GM06990 (cell line): Measurements from ENCODE around the gene RBM33.

Experiments used
- DNase-seq: peaks from one replicate; pipeline ENCODE4 v3.0.0-alpha.2; 2011; ENCODE audit not compliant: insufficient read length; ENCODE audit errors: extremely low read depth
- H3K27me3 ChIP-seq: replicated peaks from 2 replicates; pipeline ENCODE4 v1.6.0; 2011; ENCODE audit warnings: low read length; ENCODE audit not compliant: control insufficient read depth, insufficient read depth
- H3K36me3 ChIP-seq: 2 replicates; pipeline ENCODE4 v1.5.1; 2011; ENCODE audit warnings: low read length; ENCODE audit not compliant: control insufficient read depth, insufficient read depth
- H3K4me3 ChIP-seq: replicated peaks from 2 replicates; pipeline ENCODE4 v1.5.1; 2011; ENCODE audit warnings: low read depth, mild to moderate bottlenecking, control low read depth, low read length
- CTCF ChIP-seq: IDR thresholded peaks from 2 replicates; pipeline ENCODE4 v1.5.1; 2011; ENCODE audit warnings: low read length, control low read depth, mild to moderate bottlenecking, inconsistent platforms; ENCODE audit not compliant: insufficient read depth, poor library complexity, severe bottlenecking

Gene RBM33

GRCh38 chr7:155734445-155734809 lies 90.0 kb downstream of the RBM33 start:
- no peak for TF ChIP-seq CTCF
- Histone ChIP-seq H3K4me3 (no peak overlapping the region), H3K36me3 (peaks cover 5% of the 10 kb centered on the region), H3K27me3 (no peaks in the 10 kb centered on the region)
- DNase-seq: no peak

GRCh38 chr7:155735442-155736115 lies 91.1 kb downstream of the RBM33 start:
- DNase-seq: no peak
- Histone ChIP-seq H3K27me3 (no peaks in the 10 kb centered on the region), H3K4me3 (no peak overlapping the region), H3K36me3 (peaks cover 4% of the 10 kb centered on the region)
- TF ChIP-seq CTCF: no peak

GRCh38 chr7:155737590-155737989 lies 93.1 kb downstream of the RBM33 start:
- peaks cover 5% of the 10 kb centered on the region for H3K36me3 ChIP-seq

GRCh38 chr7:155738104-155738503 lies 93.6 kb downstream of the RBM33 start:
- Histone ChIP-seq H3K4me3 (no peak overlapping the region), H3K27me3 (no peaks in the 10 kb centered on the region), H3K36me3 (peaks cover 7% of the 10 kb centered on the region)
- no peak for TF ChIP-seq CTCF
- no peak for DNase-seq

More at GRCh38 chr7:155737590-155737989, 93.1 kb downstream of the RBM33 start:
- Histone ChIP-seq H3K4me3 (no peak overlapping the region), H3K27me3 (no peaks in the 10 kb centered on the region)
- no peak for DNase-seq
- TF ChIP-seq CTCF: no peak

GRCh38 chr7:155738652-155739537 lies 94.4 kb downstream of the RBM33 start:
- no peaks in the 10 kb centered on the region for H3K27me3 ChIP-seq
- no peak for DNase-seq
- no peak overlapping the region for H3K4me3 ChIP-seq
- TF ChIP-seq CTCF: peak; percentile 76
- peaks cover 10% of the 10 kb centered on the region for H3K36me3 ChIP-seq
